Activated T-helper 2 cell treated with anti-CD3 and anti-CD28 coated beads, Interferon-gamma antibody, Interleukin-2, Interleukin-4, amounts not matched to agents 10 μg/mL and 5 μg/mL and 100 μg/mL, durations not matched to agents 14 hours and 24 hours and 36 hours (primary cell): ENCODE measurements around the gene C12orf75. TPM values are rescaled to one million over a fixed set of nuclear protein-coding genes. Genes with fewer than 3 reads are reported as not detected.
A peak's percentile ranks its signal among the peaks of the same experiment; 100 is the strongest.

Source experiments
- DNase-seq: peaks from one replicate; pipeline ENCODE4 v3.0.0; 2021; ENCODE audit warnings: low spot score
- H3K27ac Mint-ChIP-seq: one replicate; pipeline ENCODE4 v1.8.0; 2021; ENCODE audit warnings: mixed read lengths
- H3K27me3 Mint-ChIP-seq: one replicate; pipeline ENCODE4 v1.8.0; 2021; ENCODE audit warnings: low read depth, mixed read lengths
- H3K36me3 Mint-ChIP-seq: one replicate; pipeline ENCODE4 v1.8.0; 2021; ENCODE audit warnings: low read depth, mixed read lengths
- H3K4me1 Mint-ChIP-seq: one replicate; pipeline ENCODE4 v1.8.0; 2021; ENCODE audit warnings: low read depth, mixed read lengths
- H3K4me3 Mint-ChIP-seq: one replicate; pipeline ENCODE4 v1.8.0; 2021; ENCODE audit warnings: low read depth, mild to moderate bottlenecking, moderate library complexity, mixed read lengths
- H3K9me3 Mint-ChIP-seq: one replicate; pipeline ENCODE4 v1.8.0; 2021; ENCODE audit warnings: mixed read lengths
- intact Hi-C: fragments of 100-400 bp; cut with micrococcal nuclease; formaldehyde crosslinking; loops from one replicate; pipeline ENCODE4 v1.15.1; 2023
- total RNA-seq: library from RNA; stranded (reverse); gene quantifications from 2 replicates; pipeline ENCODE4 v1.2.3, GENCODE V29; 2022

The C12orf75 gene
- total RNA-seq, 1 donor from 2014 or later = 252 TPM

- intact Hi-C loops = loop anchor here (1.0 kb wide), 1 partner anchor 10 kb away; no protein-coding TSS in a partner anchor
- H3K9me3 Mint-ChIP-seq = no peaks in the 10 kb centered on the region
- peaks cover 55% of the 10 kb centered on the region for H3K4me1 Mint-ChIP-seq
- peak overlapping the region; percentile 26 for H3K27ac Mint-ChIP-seq
- no peak overlapping the region for H3K4me3 Mint-ChIP-seq
- H3K36me3 Mint-ChIP-seq = peaks cover 69% of the 10 kb centered on the region
- no peak for DNase-seq
- H3K27me3 Mint-ChIP-seq = no peaks in the 10 kb centered on the region
Observed at GRCh38 chr12:105347499-105347898, 17.0 kb downstream of the C12orf75 start.

GRCh38 chr12:105348142-105348541, 17.7 kb downstream of the C12orf75 start:
- Mint-ChIP-seq H3K4me3 (no peak overlapping the region), H3K36me3 (peaks cover 69% of the 10 kb centered on the region), H3K9me3 (no peaks in the 10 kb centered on the region), H3K27ac (peak overlapping the region; percentile 28), H3K27me3 (no peaks in the 10 kb centered on the region), H3K4me1 (peaks cover 58% of the 10 kb centered on the region)
- intact Hi-C loops = no loop called here
- no peak for DNase-seq

DNA sequence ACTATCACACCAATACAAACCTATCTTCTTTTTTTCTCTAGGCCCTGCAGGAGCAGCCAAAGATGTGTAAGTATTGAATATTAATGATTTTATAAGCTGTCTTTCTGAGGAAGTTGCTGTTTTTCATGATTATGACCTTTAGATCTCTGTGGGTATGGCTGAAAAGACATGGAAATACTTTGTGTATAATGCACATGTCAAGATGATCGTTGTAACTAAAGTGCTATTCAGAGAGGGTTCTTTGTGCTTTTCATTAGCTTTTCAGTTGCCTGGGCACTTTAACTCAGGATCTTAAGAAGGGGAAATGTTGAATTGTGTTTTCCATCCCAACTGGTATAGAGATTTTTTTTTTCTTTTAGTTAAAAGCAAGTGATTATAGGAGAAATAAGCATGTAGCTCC, 18.1 kb downstream of the C12orf75 start:
- intact Hi-C loops = no loop called here
- Mint-ChIP-seq H3K9me3 (no peaks in the 10 kb centered on the region), H3K27me3 (no peaks in the 10 kb centered on the region), H3K27ac (peak overlapping the region; percentile 64), H3K4me1 (peaks cover 59% of the 10 kb centered on the region), H3K4me3 (no peak overlapping the region), H3K36me3 (peaks cover 67% of the 10 kb centered on the region)
- no peak for DNase-seq

GRCh38 chr12:105349138-105349537, 18.6 kb downstream of the C12orf75 start:
- peaks cover 58% of the 10 kb centered on the region for H3K4me1 Mint-ChIP-seq
- intact Hi-C loops = no loop called here
- H3K27ac Mint-ChIP-seq = peak overlapping the region; percentile 59
- H3K4me3 Mint-ChIP-seq = no peak overlapping the region
- no peaks in the 10 kb centered on the region for H3K27me3 Mint-ChIP-seq
- no peak for DNase-seq
- H3K9me3 Mint-ChIP-seq = no peaks in the 10 kb centered on the region
- peaks cover 64% of the 10 kb centered on the region for H3K36me3 Mint-ChIP-seq

DNA sequence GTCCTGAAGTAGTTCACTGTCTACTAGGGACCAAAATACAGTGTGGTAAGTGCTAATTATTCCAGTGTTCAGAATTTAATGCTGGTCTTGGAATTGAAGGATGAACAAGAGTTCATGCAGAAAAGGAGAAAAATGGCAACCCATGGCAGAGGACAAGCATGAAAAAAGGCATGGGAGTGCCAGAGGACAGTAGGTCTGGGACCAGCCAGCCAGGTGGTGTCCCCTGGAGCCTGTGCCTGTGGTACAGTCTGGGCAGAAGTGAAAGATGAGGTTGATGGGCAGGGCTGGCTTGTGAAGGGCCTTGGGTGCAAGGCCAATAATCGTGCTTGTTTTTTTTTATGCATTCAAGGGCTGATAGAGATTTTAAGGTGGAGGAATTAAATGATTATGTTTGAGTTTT, 21.0 kb downstream of the C12orf75 start:
- intact Hi-C loops = no loop called here
- H3K27ac Mint-ChIP-seq = peak overlapping the region; percentile 82
- H3K36me3 Mint-ChIP-seq = peaks cover 69% of the 10 kb centered on the region
- no peaks in the 10 kb centered on the region for H3K27me3 Mint-ChIP-seq
- no peaks in the 10 kb centered on the region for H3K9me3 Mint-ChIP-seq
- H3K4me3 Mint-ChIP-seq = peak overlapping the region; percentile 46
- peaks cover 70% of the 10 kb centered on the region for H3K4me1 Mint-ChIP-seq
- no peak for DNase-seq

GRCh38 chr12:105352052-105352451, 21.6 kb downstream of the C12orf75 start:
- peaks cover 66% of the 10 kb centered on the region for H3K36me3 Mint-ChIP-seq
- intact Hi-C loops = no loop called here
- H3K27ac Mint-ChIP-seq = peak overlapping the region; percentile 82

GRCh38 chr12:105352940-105353635, 22.6 kb downstream of the C12orf75 start:
- peak overlapping the region; percentile 25 for H3K27ac Mint-ChIP-seq
- H3K4me1 Mint-ChIP-seq = peaks cover 74% of the 10 kb centered on the region
- no peak overlapping the region for H3K4me3 Mint-ChIP-seq
- intact Hi-C loops = no loop called here
- H3K9me3 Mint-ChIP-seq = no peaks in the 10 kb centered on the region
- H3K36me3 Mint-ChIP-seq = peaks cover 63% of the 10 kb centered on the region
- H3K27me3 Mint-ChIP-seq = no peaks in the 10 kb centered on the region
- no peak for DNase-seq

More at GRCh38 chr12:105352052-105352451, 21.6 kb downstream of the C12orf75 start:
- H3K4me1 Mint-ChIP-seq = peaks cover 73% of the 10 kb centered on the region
- H3K4me3 Mint-ChIP-seq = peak overlapping the region; percentile 46
- H3K27me3 Mint-ChIP-seq = no peaks in the 10 kb centered on the region
- no peak for DNase-seq
- H3K9me3 Mint-ChIP-seq = no peaks in the 10 kb centered on the region

GRCh38 chr12:105355752-105356151, 25.3 kb downstream of the C12orf75 start:
- Mint-ChIP-seq H3K4me1 (peaks cover 72% of the 10 kb centered on the region), H3K27ac (peak overlapping the region; percentile 68), H3K4me3 (peak overlapping the region; percentile 41), H3K36me3 (peaks cover 64% of the 10 kb centered on the region), H3K9me3 (no peaks in the 10 kb centered on the region), H3K27me3 (no peaks in the 10 kb centered on the region)
- intact Hi-C loops = loop anchor here (2.0 to 5.0 kb wide), 2 partner anchors 33 to 127 kb away; no protein-coding TSS in a partner anchor
- no peak for DNase-seq

DNA sequence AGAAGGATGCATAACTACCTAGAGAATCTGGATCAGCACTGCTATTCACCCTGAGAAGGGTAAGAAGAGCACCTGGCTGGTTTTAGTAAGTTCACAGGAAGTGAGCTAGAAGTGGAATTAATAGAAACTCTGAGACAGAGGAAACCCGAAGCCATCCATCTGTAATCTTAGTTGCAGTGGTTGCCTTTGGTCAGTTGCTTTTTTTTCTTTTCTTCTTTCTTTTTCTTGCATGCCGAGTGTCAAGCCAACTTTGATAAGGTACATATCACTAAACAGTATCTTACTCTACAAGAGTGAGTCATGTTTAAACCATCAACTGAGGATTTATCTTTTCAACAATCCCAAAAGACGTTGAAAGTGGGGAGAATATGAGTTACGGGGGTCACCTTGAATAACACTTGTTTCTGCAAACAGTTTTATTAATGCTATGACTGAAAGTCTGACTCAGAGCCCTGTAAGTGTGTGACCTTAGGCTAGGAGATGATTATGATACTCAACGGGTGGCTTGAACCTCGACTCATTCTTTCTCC, 26.7 kb downstream of the C12orf75 start:
- H3K9me3 Mint-ChIP-seq = no peaks in the 10 kb centered on the region
- peak overlapping the region; percentile 100 for H3K27ac Mint-ChIP-seq
- H3K4me1 Mint-ChIP-seq = peaks cover 63% of the 10 kb centered on the region
- no peak for DNase-seq
- no peaks in the 10 kb centered on the region for H3K27me3 Mint-ChIP-seq
- peaks cover 67% of the 10 kb centered on the region for H3K36me3 Mint-ChIP-seq
- intact Hi-C loops = loop anchor here (1.0 to 5.0 kb wide), 5 partner anchors 16 to 128 kb away; partner anchors contain the start of gene C12orf75
- H3K4me3 Mint-ChIP-seq = peak overlapping the region; percentile 77

DNA sequence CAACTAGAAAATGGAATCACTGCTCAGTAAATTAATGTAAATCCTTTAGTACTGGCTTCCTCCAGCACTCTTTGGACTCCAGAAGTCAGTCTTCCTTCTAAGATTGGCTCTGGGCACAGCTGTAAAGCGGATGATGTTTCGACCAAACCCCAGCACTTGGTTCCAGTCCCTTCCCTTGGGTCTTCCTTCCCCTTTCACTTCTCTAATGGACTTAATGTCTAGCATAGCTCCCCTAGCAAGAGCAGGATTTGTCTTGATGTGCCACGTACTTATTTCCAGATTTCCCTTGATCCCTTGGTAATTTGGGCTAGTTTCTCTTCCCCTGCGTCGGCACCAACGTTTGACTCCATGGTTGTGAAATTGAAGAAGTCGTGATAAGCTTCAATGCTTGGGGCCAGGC, 28.3 kb downstream of the C12orf75 start:
- H3K36me3 Mint-ChIP-seq = peaks cover 62% of the 10 kb centered on the region

DNA sequence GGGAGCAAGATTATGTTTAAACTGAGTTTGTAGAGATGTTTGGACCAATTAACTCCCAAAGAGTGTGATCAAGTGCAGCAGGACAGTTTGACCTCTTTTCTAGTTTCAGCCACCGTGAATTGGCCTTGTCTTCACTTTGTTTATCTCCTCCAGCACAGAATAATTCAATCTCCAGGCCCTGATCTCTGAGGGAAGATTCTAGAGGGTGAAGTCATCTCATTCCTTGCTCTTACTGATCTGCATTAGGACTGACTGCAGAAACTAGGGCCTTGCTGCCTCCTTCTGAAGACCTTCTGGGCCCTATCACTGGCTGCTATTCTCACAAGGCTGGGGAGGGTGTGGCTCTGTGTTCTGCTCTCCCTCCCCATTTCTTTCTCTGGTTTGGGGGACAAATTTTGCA, 29.4 kb downstream of the C12orf75 start:
- no peak for DNase-seq
- H3K36me3 Mint-ChIP-seq = peaks cover 57% of the 10 kb centered on the region
- intact Hi-C loops = loop anchor here (5.0 kb wide), 1 partner anchor 38 kb away; no protein-coding TSS in a partner anchor
- H3K9me3 Mint-ChIP-seq = no peaks in the 10 kb centered on the region
- H3K27ac Mint-ChIP-seq = peak overlapping the region; percentile 51
- no peak overlapping the region for H3K4me3 Mint-ChIP-seq
- H3K4me1 Mint-ChIP-seq = peaks cover 59% of the 10 kb centered on the region
- H3K27me3 Mint-ChIP-seq = no peaks in the 10 kb centered on the region

More for the DNA sequence above, 28.3 kb downstream of the C12orf75 start:
- Mint-ChIP-seq H3K4me3 (no peak overlapping the region), H3K27me3 (no peaks in the 10 kb centered on the region), H3K4me1 (peaks cover 61% of the 10 kb centered on the region), H3K9me3 (no peaks in the 10 kb centered on the region), H3K27ac (peak overlapping the region; percentile 100)
- DNase-seq = no peak
- intact Hi-C loops = loop anchor here (5.0 kb wide), 1 partner anchor 36 kb away; no protein-coding TSS in a partner anchor

GRCh38 chr12:105363890-105364289, 33.4 kb downstream of the C12orf75 start:
- Mint-ChIP-seq H3K9me3 (no peaks in the 10 kb centered on the region), H3K4me3 (no peak overlapping the region), H3K4me1 (peaks cover 48% of the 10 kb centered on the region), H3K27ac (peak overlapping the region; percentile 28), H3K36me3 (peaks cover 68% of the 10 kb centered on the region), H3K27me3 (no peaks in the 10 kb centered on the region)
- intact Hi-C loops = no loop called here
- no peak for DNase-seq

- Mint-ChIP-seq H3K36me3 (peaks cover 64% of the 10 kb centered on the region), H3K9me3 (no peaks in the 10 kb centered on the region), H3K4me1 (peaks cover 43% of the 10 kb centered on the region), H3K27me3 (no peaks in the 10 kb centered on the region), H3K27ac (no peak overlapping the region), H3K4me3 (no peak overlapping the region)
- intact Hi-C loops = no loop called here
- DNase-seq = no peak
Observed at GRCh38 chr12:105365231-105365630, 34.7 kb downstream of the C12orf75 start.
